Ishikawa (cell line): ENCODE data around the gene SPRY2.

Experiments used
- CREB1 ChIP-seq: IDR thresholded peaks from 2 replicates; pipeline ENCODE4 v1.6.1; 2012; ENCODE audit warnings: low read depth
- EGR1 ChIP-seq: IDR thresholded peaks from 2 replicates; pipeline ENCODE4 v1.6.1; 2012
- EP300 ChIP-seq: IDR thresholded peaks from 2 replicates; pipeline ENCODE4 v1.6.1; 2012; ENCODE audit warnings: borderline replicate concordance
- FOXM1 ChIP-seq: IDR thresholded peaks from 2 replicates; pipeline ENCODE4 v1.6.1; 2012; ENCODE audit warnings: low read depth, borderline replicate concordance
- MAX ChIP-seq: IDR thresholded peaks from 2 replicates; pipeline ENCODE4 v1.6.1; 2012
- NFIC ChIP-seq: IDR thresholded peaks from 2 replicates; pipeline ENCODE4 v1.6.1; 2012
- RAD21 ChIP-seq: IDR thresholded peaks from 2 replicates; pipeline ENCODE4 v1.6.1; 2012; ENCODE audit warnings: low read depth
- REST ChIP-seq: IDR thresholded peaks from 2 replicates; pipeline ENCODE4 v1.6.1; 2012; ENCODE audit warnings: low read depth, mild to moderate bottlenecking
- TAF1 ChIP-seq: IDR thresholded peaks from 2 replicates; pipeline ENCODE4 v1.6.1; 2012; ENCODE audit warnings: low read depth, mild to moderate bottlenecking
- TCF12 ChIP-seq: IDR thresholded peaks from 2 replicates; pipeline ENCODE4 v1.6.1; 2012; ENCODE audit warnings: low read depth
- TEAD4 ChIP-seq: IDR thresholded peaks from 2 replicates; pipeline ENCODE4 v1.6.1; 2012
- USF1 ChIP-seq: IDR thresholded peaks from 2 replicates; pipeline ENCODE4 v1.6.1; 2012
- YY1 ChIP-seq: IDR thresholded peaks from 2 replicates; pipeline ENCODE4 v1.6.1; 2012; ENCODE audit warnings: low read depth
- ZBTB7A ChIP-seq: IDR thresholded peaks from 2 replicates; pipeline ENCODE4 v1.6.1; 2012; ENCODE audit warnings: low read depth

- TF ChIP-seq TEAD4 (no peak), TAF1 (no peak), YY1 (no peak), TCF12 (no peak), FOXM1 (no peak), CREB1 (no peak), RAD21 (no peak), EP300 (no peak), EGR1 (no peak), REST (no peak), MAX (no peak), USF1 (no peak), NFIC (no peak), ZBTB7A (no peak)
Measured at GRCh38 chr13:80341756-80342370, 937 bp upstream of the SPRY2 start.
